Activated CD4-positive, alpha-beta T cell treated with anti-CD3 and anti-CD28 coated beads, Interleukin-2, amount 10 ng/mL, durations not matched to agents 7 days and 5 days (primary cell): ENCODE data around the gene FGF1. TPM values are rescaled to one million over a fixed set of nuclear protein-coding genes. Genes with fewer than 3 reads are reported as not detected.

Experiments
- CTCF ChIA-PET: fragments of 350-600 bp; sonication (Branson Sonifier 250); formaldehyde crosslinking; loops from one replicate; lab custom pipeline; 2021; ENCODE audit warnings: antibody characterized with exemption; lab: Charles Lee
- POLR2A ChIA-PET: fragments of 350-600 bp; sonication (Branson Sonifier 250); formaldehyde crosslinking; loops from one replicate; lab custom pipeline; 2021; ENCODE audit warnings: antibody characterized with exemption; lab: Charles Lee
- DNase-seq: peaks from one replicate; pipeline ENCODE4 v3.0.0-alpha.2; 2020
- H3K27ac Mint-ChIP-seq: one replicate; pipeline ENCODE4 v1.8.0; 2021; ENCODE audit warnings: mild to moderate bottlenecking, moderate library complexity, mixed read lengths
- H3K27me3 Mint-ChIP-seq: one replicate; pipeline ENCODE4 v1.8.0; 2021; ENCODE audit warnings: mixed read lengths
- H3K36me3 Mint-ChIP-seq: one replicate; pipeline ENCODE4 v1.8.0; 2021; ENCODE audit warnings: low read depth, mixed read lengths
- H3K4me1 Mint-ChIP-seq: one replicate; pipeline ENCODE4 v1.8.0; 2021; ENCODE audit warnings: mixed read lengths
- H3K4me3 Mint-ChIP-seq: one replicate; pipeline ENCODE4 v1.8.0; 2021; ENCODE audit warnings: mild to moderate bottlenecking, moderate library complexity, mixed read lengths
- H3K9me3 Mint-ChIP-seq: one replicate; pipeline ENCODE4 v1.8.0; 2021; ENCODE audit warnings: mixed read lengths
- total RNA-seq, 2 experiments: library from RNA; stranded (reverse); gene quantifications; one replicate each; pipeline ENCODE4 v1.2.3, GENCODE V29; 2021

FGF1 gene
- total RNA-seq, 2 experiments from 2014 or later = not detected

DNA sequence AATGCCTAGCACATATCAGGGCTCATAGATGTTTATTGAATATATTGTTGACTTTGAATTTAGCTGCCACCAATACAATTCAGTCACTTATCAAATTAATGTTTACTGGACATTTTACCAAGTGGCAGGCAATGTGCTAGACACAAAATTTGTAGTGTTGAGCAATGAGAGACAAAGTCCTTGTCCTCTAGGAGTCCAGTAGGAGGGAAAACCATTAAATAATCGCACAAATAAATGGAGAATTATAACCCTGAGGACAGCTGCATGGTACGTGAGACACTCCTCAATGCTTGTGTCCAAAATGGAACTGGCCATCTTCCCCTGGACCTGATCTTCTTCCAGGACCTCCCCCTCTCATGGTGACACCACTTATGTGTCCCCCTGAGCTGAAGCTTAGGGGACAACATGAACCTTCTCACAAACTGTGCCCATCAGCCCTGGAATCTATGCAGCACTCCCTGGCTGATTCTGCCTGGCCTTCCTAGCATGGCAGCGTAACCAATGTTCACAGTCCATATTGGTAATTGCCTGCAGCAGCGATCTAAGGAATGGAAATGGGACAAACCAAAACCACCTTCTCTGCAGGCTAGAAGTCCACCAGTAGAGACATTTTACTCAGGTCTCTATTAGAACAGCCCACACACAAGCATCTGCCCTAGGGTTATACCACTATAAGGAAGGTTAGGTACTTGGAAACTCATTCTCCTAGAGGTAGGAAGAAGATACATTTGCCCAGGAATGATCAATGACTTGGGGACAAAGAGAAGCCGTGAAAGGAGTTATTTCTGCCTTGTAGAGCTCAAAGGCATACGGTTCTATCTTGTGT, 75.5 kb downstream of the FGF1 start:
- Mint-ChIP-seq H3K4me3 (no peak overlapping the region), H3K27me3 (peaks cover 14% of the 10 kb centered on the region), H3K4me1 (peaks cover 1% of the 10 kb centered on the region), H3K36me3 (no peaks in the 10 kb centered on the region), H3K27ac (no peak overlapping the region), H3K9me3 (no peaks in the 10 kb centered on the region)
- ChIA-PET POLR2A (no interaction called here), CTCF (interaction anchor here (1.2 to 1.5 kb wide), 4 partner anchors 9 to 90 kb away, joined by 3 to 5 read pairs (median 4); no protein-coding TSS in a partner anchor)
- DNase-seq = no peak

DNA sequence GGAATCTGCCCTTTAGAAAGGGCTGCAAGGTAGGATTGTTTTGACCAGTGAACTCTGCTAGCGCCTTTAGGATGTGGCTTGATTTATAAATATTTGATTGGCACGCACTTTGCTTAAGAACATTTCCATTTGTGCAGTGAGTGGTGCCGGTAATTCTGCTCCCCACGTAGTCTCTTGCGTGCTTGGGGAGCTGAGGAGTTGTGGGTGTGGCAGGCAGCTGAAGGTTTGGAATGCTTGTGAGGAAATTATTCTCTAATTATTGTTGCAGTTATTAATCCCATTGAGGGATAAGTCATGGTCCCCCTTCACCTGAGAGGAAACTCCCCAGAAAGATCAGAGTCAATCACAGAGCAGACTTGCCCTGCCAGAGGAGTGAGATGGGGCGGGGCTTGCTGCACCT, 76.7 kb downstream of the FGF1 start:
- H3K36me3 Mint-ChIP-seq = no peaks in the 10 kb centered on the region
- peaks cover 16% of the 10 kb centered on the region for H3K27me3 Mint-ChIP-seq
- CTCF ChIA-PET = interaction anchor here (1.2 kb wide), 1 partner anchor 89 kb away, joined by 3 read pairs; no protein-coding TSS in a partner anchor
- peaks cover 1% of the 10 kb centered on the region for H3K4me1 Mint-ChIP-seq
- no peak for DNase-seq
- POLR2A ChIA-PET = no interaction called here
- no peak overlapping the region for H3K4me3 Mint-ChIP-seq
- H3K27ac Mint-ChIP-seq = no peak overlapping the region
- no peaks in the 10 kb centered on the region for H3K9me3 Mint-ChIP-seq

DNA sequence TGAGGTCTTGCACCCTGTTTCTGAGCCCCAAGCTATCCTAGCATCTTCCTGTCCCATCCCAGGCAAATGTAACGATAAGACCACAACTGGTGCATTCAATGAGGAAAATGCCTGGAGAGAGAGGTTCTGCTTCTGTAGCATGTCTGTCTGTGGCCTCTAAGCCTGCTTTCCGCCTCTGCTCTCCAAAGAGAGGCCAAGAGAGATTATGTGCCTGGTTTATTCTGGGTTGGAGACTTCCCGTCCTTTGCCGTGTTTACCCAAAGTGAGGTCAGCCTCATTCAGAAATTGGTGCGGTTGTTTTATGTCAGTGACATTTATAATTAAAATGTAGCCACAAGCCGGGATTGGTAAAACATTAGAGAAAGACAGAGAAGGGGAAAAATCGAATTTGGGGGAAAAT, 77.8 kb downstream of the FGF1 start:
- H3K9me3 Mint-ChIP-seq = no peaks in the 10 kb centered on the region
- POLR2A ChIA-PET = no interaction called here
- H3K4me1 Mint-ChIP-seq = peaks cover 1% of the 10 kb centered on the region
- CTCF ChIA-PET = no interaction called here
- no peak overlapping the region for H3K4me3 Mint-ChIP-seq
- no peak overlapping the region for H3K27ac Mint-ChIP-seq
- DNase-seq = no peak
- H3K27me3 Mint-ChIP-seq = peaks cover 16% of the 10 kb centered on the region
- H3K36me3 Mint-ChIP-seq = no peaks in the 10 kb centered on the region

GRCh38 chr5:142605611-142606010, 80.3 kb downstream of the FGF1 start:
- Mint-ChIP-seq H3K27me3 (peaks cover 3% of the 10 kb centered on the region), H3K9me3 (no peaks in the 10 kb centered on the region), H3K27ac (no peak overlapping the region), H3K36me3 (no peaks in the 10 kb centered on the region), H3K4me1 (no peaks in the 10 kb centered on the region), H3K4me3 (no peak overlapping the region)
- DNase-seq = no peak
- ChIA-PET CTCF (interaction anchor here (0.5 to 1.9 kb wide), 3 partner anchors 24 to 142 kb away, joined by 3 to 5 read pairs (median 4); no protein-coding TSS in a partner anchor), POLR2A (no interaction called here)

DNA sequence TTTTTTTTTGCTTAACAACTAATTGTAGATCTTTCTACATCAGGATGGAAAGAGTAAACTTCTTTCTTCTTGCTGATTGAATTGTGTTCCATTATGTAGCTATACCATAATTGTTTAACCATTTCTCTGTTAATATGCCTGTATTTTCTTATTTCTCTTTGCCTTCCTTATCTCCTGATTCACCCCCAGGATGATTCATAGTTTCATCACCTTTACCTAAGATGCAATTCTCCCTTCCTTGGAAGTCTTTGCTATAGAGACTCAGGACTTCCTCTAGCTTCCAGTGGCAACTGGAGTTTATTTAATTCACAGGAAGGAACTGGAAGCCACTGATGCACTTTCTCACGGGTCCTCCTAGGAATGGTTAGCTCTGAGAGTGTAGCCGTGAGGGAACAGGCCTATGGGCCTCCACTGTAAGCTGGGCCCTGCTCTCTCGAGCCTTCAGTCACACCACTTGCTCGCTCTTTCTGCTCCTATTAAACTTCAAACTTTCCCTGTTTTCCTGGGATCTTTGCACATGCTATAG, 83.1 kb downstream of the FGF1 start:
- H3K27ac Mint-ChIP-seq = no peak overlapping the region
- no peaks in the 10 kb centered on the region for H3K36me3 Mint-ChIP-seq
- no peak for DNase-seq
- peaks cover 12% of the 10 kb centered on the region for H3K27me3 Mint-ChIP-seq
- H3K4me3 Mint-ChIP-seq = no peak overlapping the region
- POLR2A ChIA-PET = no interaction called here
- CTCF ChIA-PET = interaction anchor here (0.6 to 1.7 kb wide), 3 partner anchors 8 to 417 kb away, joined by 3 to 4 read pairs (median 3); no protein-coding TSS in a partner anchor
- H3K9me3 Mint-ChIP-seq = no peaks in the 10 kb centered on the region
- no peaks in the 10 kb centered on the region for H3K4me1 Mint-ChIP-seq

- H3K27ac Mint-ChIP-seq = no peak overlapping the region
These were observed 84.5 kb downstream of the FGF1 start for GRCh38 chr5:142601432-142601831.

GRCh38 chr5:142600611-142601358, 85.1 kb downstream of the FGF1 start:
- ChIA-PET POLR2A (no interaction called here), CTCF (interaction anchor here (1.7 kb wide), 2 partner anchors 10 to 98 kb away, joined by 4 read pairs; no protein-coding TSS in a partner anchor)
- H3K4me1 Mint-ChIP-seq = no peaks in the 10 kb centered on the region
- no peak overlapping the region for H3K4me3 Mint-ChIP-seq
- H3K9me3 Mint-ChIP-seq = no peaks in the 10 kb centered on the region
- DNase-seq = no peak
- H3K27me3 Mint-ChIP-seq = peaks cover 12% of the 10 kb centered on the region
- H3K27ac Mint-ChIP-seq = no peak overlapping the region
- H3K36me3 Mint-ChIP-seq = no peaks in the 10 kb centered on the region

More at GRCh38 chr5:142601432-142601831, 84.5 kb downstream of the FGF1 start:
- POLR2A ChIA-PET = no interaction called here
- H3K4me1 Mint-ChIP-seq = no peaks in the 10 kb centered on the region
- peaks cover 12% of the 10 kb centered on the region for H3K27me3 Mint-ChIP-seq
- H3K36me3 Mint-ChIP-seq = no peaks in the 10 kb centered on the region
- CTCF ChIA-PET = interaction anchor here (1.7 kb wide), 1 partner anchor 9 kb away, joined by 4 read pairs; no protein-coding TSS in a partner anchor
- no peaks in the 10 kb centered on the region for H3K9me3 Mint-ChIP-seq
- H3K4me3 Mint-ChIP-seq = no peak overlapping the region
- no peak for DNase-seq

- Mint-ChIP-seq H3K4me1 (no peaks in the 10 kb centered on the region), H3K27me3 (peaks cover 12% of the 10 kb centered on the region), H3K27ac (no peak overlapping the region), H3K36me3 (no peaks in the 10 kb centered on the region), H3K4me3 (no peak overlapping the region), H3K9me3 (no peaks in the 10 kb centered on the region)
- POLR2A ChIA-PET = no interaction called here
- CTCF ChIA-PET = interaction anchor here (1.2 to 1.7 kb wide), 2 partner anchors 56 to 99 kb away, joined by 3 to 4 read pairs; no protein-coding TSS in a partner anchor
- DNase-seq = no peak
These were observed 85.8 kb downstream of the FGF1 start for GRCh38 chr5:142600092-142600491.

DNA sequence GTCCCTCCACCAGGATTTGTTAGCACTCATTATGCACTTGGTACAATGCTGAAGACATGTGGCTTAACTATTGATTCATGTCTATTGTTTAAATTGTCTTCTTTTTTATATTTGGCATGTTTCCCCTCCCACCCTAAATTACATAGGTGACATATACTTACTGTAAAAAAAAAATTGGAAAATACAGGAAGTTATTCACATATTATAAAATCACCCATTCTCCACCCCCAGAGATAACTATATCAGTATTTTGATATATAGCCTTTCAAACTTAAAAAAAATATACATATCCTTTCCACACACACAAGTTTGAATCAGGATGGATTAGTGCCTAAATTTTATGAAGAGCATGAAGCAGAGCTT, 87.6 kb downstream of the FGF1 start:
- H3K4me1 Mint-ChIP-seq = no peaks in the 10 kb centered on the region
- no peak overlapping the region for H3K4me3 Mint-ChIP-seq
- DNase-seq = no peak
- ChIA-PET POLR2A (no interaction called here), CTCF (interaction anchor here (0.6 to 1.5 kb wide), 2 partner anchors 273 to 276 kb away, joined by 3 to 4 read pairs; partner anchors contain the start of gene SPRY4)
- no peak overlapping the region for H3K27ac Mint-ChIP-seq
- H3K9me3 Mint-ChIP-seq = no peaks in the 10 kb centered on the region
- peaks cover 14% of the 10 kb centered on the region for H3K27me3 Mint-ChIP-seq
- H3K36me3 Mint-ChIP-seq = no peaks in the 10 kb centered on the region

GRCh38 chr5:142597546-142598337, 88.1 kb downstream of the FGF1 start:
- ChIA-PET CTCF (interaction anchor here (0.6 to 1.5 kb wide), 2 partner anchors 273 to 275 kb away, joined by 3 to 4 read pairs; partner anchors contain the start of gene SPRY4), POLR2A (no interaction called here)
- Mint-ChIP-seq H3K4me1 (no peaks in the 10 kb centered on the region), H3K27me3 (peaks cover 15% of the 10 kb centered on the region), H3K36me3 (no peaks in the 10 kb centered on the region), H3K4me3 (no peak overlapping the region), H3K9me3 (no peaks in the 10 kb centered on the region), H3K27ac (no peak overlapping the region)
- DNase-seq = no peak

GRCh38 chr5:142597025-142597424, 88.9 kb downstream of the FGF1 start:
- H3K27ac Mint-ChIP-seq = no peak overlapping the region
- H3K4me1 Mint-ChIP-seq = no peaks in the 10 kb centered on the region
- no peak overlapping the region for H3K4me3 Mint-ChIP-seq
- peaks cover 19% of the 10 kb centered on the region for H3K27me3 Mint-ChIP-seq
- ChIA-PET POLR2A (no interaction called here), CTCF (no interaction called here)
- no peaks in the 10 kb centered on the region for H3K9me3 Mint-ChIP-seq
- no peaks in the 10 kb centered on the region for H3K36me3 Mint-ChIP-seq
- DNase-seq = no peak

DNA sequence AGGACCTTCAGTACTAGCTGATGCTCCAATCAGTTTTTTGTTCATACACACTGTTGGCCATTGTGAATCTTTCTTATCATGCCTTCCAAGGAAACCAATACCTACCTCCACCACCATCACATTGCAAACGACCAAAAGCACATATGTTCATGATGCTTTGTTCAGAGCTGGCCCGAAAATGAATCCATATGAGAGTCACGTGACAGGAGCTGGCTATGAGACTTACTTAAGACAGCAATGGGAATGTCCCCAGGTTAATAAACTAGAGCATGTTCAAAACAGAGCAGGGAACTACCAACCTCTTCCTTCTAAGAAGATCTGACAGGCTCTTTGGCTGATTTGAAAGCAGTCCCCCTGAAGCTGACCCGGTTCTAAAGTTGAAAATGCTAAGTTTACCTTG, 93.5 kb downstream of the FGF1 start:
- H3K4me1 Mint-ChIP-seq = no peaks in the 10 kb centered on the region
- ChIA-PET CTCF (no interaction called here), POLR2A (no interaction called here)
- H3K9me3 Mint-ChIP-seq = no peaks in the 10 kb centered on the region
- H3K36me3 Mint-ChIP-seq = no peaks in the 10 kb centered on the region
- no peak overlapping the region for H3K27ac Mint-ChIP-seq
- no peak overlapping the region for H3K4me3 Mint-ChIP-seq
- peaks cover 19% of the 10 kb centered on the region for H3K27me3 Mint-ChIP-seq
- no peak for DNase-seq
